HG03521 (cell line): ENCODE results near the gene UNC5C.

Experiments
- ATAC-seq: cut with Tn5 transposase; IDR thresholded peaks from one replicate; pipeline ENCODE4 v1.9.1; 2021; ENCODE audit warnings: mild to moderate bottlenecking, moderate library complexity; ENCODE audit not compliant: unreplicated experiment

The UNC5C gene

GRCh38 chr4:95546866-95547714 lies 1.7 kb downstream of the UNC5C start:
- ATAC-seq = no peak

DNA sequence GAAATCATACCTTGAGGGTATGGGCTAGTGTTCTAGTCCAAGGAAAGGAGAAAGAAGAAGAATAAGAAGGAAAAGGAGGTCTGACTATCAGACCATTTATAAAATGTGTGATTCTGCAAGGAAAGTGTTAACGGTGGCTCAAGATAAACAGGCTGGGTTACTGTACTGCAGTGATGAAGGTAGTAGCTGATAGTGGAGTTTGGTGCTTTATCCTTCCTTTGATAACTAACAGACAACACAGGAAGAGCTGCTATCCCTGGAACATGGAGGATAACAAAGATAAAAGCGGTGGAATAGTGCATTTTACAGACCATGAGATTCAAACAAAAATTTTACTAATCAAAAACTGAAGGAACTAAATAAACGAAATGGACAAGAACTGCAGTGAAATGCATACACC lies 2.6 kb downstream of the UNC5C start:
- no peak for ATAC-seq

DNA sequence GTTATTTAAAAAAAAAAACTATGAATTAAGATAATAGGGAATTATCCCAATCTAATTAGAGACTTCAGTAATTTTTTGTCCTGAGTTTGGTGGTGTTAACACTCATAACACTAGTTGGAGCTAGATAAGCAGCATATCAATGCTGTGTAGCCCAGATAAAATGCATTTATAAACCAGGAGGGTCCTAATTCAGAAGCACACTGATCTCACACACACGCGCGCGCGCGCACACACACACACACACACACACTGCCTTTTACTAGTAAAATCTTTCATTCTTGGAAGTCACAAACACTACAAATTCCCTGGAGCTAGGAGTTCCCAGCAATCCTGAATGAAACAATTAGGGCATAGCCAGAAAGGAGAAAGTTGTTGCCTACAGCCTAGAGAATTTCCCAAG lies 3.2 kb downstream of the UNC5C start:
- ATAC-seq = no peak

DNA sequence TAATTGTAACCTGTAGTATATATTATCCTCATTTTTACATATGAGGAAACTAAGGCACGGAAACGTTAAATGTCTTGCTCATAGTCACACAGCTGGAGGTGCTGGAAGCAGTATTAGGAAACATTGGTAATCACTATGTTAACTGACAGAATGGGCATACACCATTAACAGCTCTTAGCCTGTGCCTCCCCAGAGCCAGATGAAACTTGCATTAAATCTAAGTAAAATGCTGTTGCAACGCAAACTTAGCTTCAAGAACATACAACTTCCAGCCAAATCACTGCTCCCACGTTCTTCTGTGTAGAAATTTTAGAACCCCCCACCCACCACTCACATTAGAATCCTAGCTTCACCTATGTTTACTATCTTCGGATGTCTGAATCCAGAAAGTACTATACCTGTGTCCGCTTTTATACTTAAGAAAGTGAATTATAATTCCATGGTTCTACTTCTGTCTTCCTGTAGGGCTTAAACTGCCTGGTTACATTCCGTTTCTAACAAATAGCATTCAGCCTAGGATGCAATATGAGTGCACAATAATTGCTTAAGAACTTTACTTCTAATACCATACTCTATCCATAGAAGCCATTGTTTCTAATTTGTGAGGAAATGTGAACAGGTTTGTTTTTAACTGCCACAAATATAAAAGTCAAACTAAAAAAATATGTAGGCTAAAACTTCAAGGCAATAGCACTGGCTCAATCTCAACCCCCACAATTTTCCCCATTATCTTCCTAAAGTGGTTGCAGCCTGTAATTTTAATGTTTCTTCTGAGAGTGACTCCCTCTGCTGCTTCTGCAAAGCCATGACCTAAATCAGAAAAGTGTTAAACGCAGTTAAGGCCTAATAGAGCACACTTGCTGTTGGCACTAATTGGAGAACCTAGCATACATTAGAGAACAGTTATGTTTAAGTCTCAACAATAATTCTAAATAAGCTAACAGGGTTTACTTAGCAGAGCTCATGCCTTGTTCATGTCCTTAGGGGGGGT lies 4.4 kb downstream of the UNC5C start:
- no peak for ATAC-seq

- no peak for ATAC-seq
These were observed 6.7 kb downstream of the UNC5C start for GRCh38 chr4:95541889-95542607.

GRCh38 chr4:95541094-95541493 lies 7.7 kb downstream of the UNC5C start:
- ATAC-seq = no peak

DNA sequence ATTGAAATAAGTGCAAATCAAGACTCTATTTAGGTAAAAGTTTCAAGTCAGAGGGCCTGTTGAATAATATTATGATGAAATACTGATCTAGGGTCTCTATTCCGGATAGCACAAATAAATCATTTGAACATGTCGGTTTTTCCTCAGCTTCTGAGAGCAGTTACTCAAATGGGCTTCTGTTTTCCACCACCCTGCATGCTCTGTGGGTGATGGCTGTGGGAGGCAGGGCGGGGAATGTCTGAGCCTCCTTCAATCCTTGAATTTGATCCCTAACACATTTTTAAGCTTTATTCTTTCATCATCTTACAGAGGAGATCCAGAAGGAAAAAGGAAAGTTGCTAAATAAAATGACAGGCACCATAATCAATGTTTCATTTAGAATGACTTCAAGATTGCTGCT lies 8.5 kb downstream of the UNC5C start:
- ATAC-seq = no peak

DNA sequence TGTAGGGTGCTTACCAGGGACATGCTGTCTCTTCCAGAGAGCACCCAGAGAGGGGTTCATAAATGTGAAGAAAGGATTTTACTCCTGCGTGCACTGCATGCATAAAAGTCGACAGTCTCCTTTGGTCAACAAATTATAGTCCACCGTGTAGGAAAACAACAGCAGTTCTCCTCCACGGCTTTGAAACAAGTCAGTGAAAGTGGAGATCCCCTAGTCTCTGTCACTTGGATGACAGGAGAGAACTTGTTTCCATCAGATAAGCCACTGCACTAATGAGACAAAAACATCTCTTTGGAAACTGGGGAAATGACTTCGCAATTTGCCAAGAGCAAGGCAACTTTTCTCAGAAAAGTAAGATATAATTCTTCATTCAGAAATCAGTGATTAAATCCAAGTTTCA lies 9.7 kb downstream of the UNC5C start:
- no peak for ATAC-seq

- no peak for ATAC-seq
These were observed 10.8 kb downstream of the UNC5C start for GRCh38 chr4:95537863-95538488.

DNA sequence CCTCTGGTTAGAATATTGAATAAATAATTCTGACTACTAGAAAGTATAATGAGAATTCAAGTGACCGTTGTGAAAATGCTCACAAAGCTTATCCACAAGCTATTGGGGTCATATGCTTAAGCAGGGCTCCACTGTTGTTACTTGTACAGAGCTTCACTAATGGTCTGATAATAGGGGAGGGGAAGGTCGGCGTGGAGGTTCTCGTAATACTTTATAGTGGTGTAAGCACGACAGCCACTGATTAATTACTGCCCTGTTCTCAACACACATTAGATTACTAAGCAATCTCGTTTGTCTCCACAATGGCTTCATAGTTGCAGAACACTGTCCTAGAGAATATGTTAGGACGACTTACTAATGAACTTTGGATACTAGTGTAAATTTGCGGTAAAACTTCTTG lies 11.6 kb downstream of the UNC5C start:
- no peak for ATAC-seq

GRCh38 chr4:95536650-95537049 lies 12.1 kb downstream of the UNC5C start:
- no peak for ATAC-seq

DNA sequence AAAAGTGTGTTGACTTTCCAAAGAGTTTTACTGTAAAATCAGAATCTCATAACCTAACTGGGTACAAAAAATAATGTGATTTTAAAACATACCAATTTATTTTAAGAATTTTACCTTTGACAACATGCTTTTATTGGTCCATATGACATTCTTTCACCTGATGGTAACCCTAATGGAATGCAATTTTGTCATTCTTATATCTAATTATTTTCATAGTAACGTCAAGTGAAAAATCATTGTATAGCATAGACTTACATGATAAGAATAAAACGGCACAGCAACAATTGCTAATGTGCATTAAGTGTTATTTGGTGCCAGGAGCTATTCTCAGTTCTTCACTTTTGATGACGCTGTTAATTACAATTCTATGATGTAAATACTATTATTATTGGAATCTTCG lies 13.6 kb downstream of the UNC5C start:
- ATAC-seq = no peak

DNA sequence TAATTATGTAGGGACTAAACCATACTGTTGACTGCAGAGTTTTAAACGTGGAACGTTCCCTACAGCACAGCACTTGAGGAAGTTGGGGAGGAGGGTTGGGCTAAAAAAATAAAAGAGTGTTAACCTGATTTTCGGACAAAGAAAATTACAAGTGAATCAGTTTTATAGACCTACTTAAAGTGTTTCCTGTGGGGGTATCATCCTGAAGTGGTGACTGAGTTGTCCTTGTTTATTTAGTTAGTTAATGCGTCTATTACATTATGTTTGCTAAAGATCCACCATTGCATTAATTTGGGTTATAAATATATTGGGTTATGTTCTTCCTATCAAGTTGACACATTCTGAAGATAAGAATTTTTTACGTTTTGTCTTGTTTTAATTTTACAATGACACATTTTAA lies 14.7 kb downstream of the UNC5C start:
- no peak for ATAC-seq

- no peak for ATAC-seq
These were observed 15.5 kb downstream of the UNC5C start for GRCh38 chr4:95533254-95533653.

- no peak for ATAC-seq
These were observed 16.5 kb downstream of the UNC5C start for GRCh38 chr4:95532305-95532704.

DNA sequence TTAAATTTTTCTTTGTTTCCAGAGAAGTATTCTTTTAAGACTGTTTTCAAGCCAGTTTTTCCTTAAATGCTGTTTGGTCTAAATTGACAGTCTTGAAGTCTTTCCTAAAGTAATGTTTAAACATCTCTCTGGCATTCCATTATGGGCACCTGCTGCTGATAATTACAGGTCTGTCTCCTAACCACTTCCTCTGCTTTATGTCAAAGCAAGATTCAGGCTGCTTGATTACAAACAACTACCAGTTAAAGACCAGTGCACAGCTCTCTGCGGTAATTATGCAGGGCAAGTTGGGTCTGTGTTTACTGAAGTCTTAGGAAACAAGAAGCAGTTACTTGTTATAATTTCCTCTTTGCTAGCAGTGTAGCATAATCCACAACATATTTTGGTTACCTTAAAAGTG lies 17.6 kb downstream of the UNC5C start:
- no peak for ATAC-seq

DNA sequence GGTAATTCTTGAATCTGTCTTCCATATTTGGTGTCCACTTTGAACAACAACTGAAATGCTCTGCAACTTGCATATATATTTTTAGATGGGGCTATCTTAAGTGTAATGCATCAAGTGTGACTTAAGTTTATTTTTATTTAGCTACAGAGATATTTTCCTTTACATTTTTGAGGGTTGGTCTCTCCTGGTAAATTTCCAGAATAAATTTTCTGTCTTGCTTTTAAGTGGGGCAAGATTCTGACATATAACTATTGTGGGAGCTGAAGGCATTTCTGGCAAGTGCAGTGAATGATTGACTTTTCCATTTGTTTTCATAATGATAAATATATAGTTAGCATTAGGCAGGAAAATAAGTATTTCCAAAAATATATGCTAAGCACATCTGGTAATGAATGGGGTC lies 18.8 kb downstream of the UNC5C start:
- ATAC-seq = no peak

- ATAC-seq = no peak
These were observed 20.3 kb downstream of the UNC5C start for GRCh38 chr4:95528388-95528948.

GRCh38 chr4:95526075-95526474 lies 22.7 kb downstream of the UNC5C start:
- ATAC-seq = no peak

DNA sequence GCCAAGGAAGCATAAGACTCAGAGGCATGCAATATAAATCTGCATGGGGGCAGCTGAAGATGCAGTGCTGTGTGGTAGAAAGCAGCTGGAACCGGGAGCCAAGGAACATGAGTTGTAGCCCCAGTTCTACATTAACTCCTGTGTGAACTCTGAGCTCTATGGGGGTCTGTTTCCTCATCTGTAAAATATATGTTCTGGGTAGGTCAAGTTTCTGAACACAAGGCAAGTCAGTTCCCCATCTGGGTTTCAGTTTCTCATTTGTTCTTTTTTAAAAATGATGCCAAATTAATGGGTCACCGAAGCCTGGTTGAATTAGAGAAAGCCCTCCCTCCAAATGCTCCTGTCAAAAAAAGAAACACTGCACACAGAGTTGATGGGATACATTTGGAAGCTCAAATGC lies 24.0 kb downstream of the UNC5C start:
- ATAC-seq = no peak
